HG03097 (cell line): ENCODE measurements around the gene NIP7.
"Not testable (repeated sequence)": the region's sequence is repeated elsewhere in the genome, so short reads cannot be mapped to it uniquely, and the experiment has no call there.

Experiments used
- ATAC-seq: cut with Tn5 transposase; IDR thresholded peaks from one replicate; pipeline ENCODE4 v1.9.1; 2021; ENCODE audit not compliant: unreplicated experiment, low FRiP score

The NIP7 gene

DNA sequence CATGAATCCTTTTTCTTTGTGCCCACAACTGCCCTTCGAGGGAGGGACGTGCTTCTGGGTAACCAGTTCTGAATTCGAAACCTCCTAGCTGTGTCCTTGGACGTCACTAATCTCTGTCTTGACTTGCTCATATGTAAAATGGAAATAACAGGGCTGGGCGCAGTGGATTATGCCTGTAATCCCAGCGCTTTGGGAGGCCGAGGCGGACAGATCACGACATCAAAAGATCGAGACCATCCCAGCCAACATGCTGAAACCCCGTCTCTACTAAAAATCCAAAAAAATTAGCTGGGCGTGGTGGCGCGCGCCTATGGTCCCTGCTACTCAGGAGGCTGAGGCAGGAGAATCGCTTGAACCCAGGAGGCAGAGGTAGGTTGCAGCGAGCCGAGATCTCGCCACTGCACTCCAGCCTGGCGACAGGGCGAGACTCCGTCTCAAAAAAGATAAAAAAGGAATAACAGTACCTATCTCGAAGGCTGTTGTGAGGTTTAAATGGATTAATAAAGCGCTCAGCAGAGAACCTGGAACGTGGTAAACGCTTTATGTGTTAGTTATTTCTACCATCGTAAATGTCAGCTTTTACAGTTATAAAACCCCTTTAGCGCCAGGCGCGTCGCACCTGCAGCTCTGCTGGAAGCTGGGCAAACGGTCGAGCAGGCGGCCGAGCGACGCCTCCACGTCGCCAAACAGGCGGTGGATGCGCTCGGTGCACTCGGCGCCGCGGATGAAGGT, 849 bp upstream of the NIP7 start:
- no peak for ATAC-seq

DNA sequence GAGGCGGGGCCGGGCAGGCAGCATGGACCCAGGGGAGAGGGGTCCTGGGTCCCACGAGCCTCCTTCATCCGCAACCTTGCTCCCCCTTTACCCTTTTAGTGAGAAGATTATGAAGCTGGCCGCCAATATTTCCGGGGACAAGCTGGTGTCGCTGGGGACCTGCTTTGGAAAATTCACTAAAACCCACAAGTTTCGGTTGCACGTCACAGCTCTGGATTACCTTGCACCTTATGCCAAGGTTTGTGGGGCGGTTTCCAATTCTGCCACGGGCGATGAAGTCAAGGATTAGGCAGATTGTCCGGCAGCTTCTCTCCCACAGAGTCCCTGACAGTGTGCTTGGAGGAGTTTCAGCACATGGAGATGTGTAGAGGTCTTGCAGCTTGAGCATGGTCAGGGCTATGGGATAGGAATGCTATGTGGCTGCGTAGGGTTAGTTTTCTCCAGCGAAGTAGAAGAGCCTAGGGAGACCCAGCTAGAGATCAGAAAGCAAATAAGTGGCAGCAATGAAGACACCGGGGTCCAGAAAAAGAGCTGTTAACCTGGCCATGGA, 598 bp downstream of the NIP7 start:
- ATAC-seq = no peak

GRCh38 chr16:69344171-69344570, 4.6 kb downstream of the NIP7 start:
- no peak for ATAC-seq

DNA sequence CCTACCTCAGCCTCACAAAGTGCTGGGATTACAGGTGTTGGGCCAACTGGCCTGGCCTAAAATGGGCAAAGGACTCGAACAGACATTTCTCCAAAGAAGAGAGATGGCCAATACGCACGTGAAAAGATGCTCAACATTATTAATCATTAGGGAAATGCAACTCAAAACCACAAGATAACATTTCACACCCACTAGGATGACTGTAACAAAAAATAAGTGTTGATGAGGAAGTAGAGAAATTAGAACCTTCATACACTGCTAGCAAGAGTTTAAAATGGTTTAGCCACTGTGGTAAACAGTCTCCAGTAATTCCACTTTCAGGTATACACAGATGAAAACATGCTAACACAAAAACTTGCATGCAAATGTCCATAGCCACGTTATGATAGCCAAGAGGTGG, 6.4 kb downstream of the NIP7 start:
- no peak for ATAC-seq

GRCh38 chr16:69346683-69347082, 7.1 kb downstream of the NIP7 start:
- no peak for ATAC-seq

- ATAC-seq = no peak
These were observed 8.7 kb downstream of the NIP7 start for GRCh38 chr16:69348222-69348621.

GRCh38 chr16:69349536-69349935, 10.0 kb downstream of the NIP7 start:
- no peak for ATAC-seq

DNA sequence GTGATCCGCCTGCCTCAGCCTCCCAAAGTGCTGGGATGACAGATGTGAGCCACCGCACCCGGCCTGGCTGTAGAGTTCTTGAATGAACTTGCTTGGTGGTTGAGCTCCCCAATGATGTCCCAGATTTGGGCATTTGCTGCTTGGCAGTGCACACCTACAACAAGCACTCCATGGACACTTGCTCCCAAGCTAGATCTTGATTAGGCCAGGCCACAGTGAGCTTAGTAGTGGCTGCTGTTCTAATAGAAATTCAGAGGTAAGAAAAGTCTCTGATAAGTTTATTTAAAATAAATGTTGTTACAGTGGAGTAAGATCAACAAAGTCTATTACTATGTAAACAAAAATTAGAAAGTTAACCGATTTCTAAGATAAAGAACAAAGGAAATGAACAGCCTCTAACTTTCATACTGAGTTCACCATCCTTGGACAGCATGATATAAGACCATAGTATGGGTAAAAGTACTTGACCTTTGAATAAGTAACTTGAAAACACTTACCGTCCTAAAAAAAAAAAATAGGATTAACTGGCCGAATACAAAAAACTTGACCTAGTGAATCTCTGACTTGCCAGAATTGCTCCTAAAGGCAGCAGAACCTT, 11.1 kb downstream of the NIP7 start:
- no peak for ATAC-seq

GRCh38 chr16:69351309-69352027, 11.9 kb downstream of the NIP7 start, which contains the start of gene TMED6:
TMED6 (minus strand) TSS chr16:69351786; CDS start chr16:69351753, 33 bp downstream.
- ATAC-seq = no peak

- not testable (repeated sequence) for ATAC-seq
These were observed 20.5 kb downstream of the NIP7 start for GRCh38 chr16:69360070-69360469.

DNA sequence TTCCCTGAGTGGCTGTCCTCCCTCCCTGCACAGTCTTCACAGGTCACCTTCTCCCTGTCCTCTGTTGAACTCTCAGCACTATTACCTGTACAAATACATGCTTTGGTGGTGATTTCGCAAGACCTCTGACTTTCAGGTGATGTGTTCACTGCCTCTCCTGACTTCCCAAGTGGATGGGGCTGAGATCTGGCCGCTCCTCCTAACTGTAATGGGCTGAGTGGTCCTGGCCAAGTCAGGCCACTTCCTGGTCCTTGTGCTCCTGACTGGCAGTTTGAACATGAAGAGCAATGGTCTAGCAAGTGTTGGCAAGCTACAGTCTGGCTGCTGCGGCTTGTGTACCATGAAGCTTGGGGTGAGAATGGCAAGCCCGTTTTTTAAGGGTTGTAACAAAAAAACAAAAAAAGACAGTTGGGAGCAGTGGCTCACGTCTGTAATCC, 23.7 kb downstream of the NIP7 start:
- no peak for ATAC-seq

DNA sequence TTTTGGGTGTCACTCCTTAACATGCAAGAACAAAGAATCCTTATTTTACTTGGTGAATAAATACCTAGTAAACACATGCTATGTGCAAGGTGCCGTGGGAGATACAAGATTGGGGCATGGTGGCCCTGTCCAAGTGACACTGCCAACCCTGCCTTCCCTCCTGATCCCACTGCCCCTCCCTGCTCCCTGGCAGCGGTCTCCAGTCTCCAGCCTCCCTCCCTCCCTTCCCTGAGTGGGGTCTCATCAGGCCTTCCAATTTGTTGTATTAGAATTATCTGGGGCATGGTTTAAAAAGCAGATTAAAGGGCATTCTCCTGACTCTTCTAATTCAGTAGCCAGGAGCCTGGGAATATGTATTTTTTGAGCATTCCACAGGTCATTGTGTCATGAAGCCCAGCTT, 24.5 kb downstream of the NIP7 start:
- no peak for ATAC-seq

DNA sequence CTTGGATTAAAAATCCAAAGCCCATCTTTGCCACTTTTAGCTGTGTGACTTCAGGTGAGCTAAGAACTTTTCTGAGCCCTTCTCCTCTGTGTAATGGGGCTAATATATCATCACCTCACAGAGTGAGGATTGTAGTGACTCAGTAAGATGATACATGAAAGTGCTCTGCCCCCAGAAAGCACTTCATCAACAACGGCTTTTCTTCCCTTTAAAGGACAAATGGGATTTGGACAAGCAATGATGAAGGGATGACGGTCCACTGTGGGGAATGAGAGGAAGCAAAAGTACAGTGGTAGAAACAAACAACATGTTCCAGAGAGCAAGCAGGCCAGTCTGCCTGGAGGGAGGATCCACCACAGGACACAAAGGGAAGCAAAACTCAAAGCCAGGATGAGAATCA, 26.3 kb downstream of the NIP7 start:
- ATAC-seq = no peak

DNA sequence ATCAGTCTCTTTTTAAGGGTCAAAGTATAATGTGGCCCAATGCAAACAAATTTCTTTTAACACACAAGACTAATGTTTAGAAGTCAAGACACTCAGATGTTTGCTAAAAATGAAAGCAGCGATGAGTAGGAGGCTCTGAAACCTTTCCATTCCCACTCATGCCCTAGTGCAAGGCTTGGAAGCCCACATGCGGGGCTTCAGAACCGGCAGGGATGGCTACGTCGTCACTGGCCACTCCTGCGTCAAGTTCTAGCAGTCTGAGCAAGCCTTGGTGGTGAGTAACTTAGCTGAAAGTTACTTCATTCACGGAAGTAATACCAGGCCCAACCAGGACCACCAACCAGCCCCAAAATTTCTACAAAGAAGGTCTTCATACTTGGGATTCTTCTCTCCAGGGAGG, 26.9 kb downstream of the NIP7 start:
- no peak for ATAC-seq

DNA sequence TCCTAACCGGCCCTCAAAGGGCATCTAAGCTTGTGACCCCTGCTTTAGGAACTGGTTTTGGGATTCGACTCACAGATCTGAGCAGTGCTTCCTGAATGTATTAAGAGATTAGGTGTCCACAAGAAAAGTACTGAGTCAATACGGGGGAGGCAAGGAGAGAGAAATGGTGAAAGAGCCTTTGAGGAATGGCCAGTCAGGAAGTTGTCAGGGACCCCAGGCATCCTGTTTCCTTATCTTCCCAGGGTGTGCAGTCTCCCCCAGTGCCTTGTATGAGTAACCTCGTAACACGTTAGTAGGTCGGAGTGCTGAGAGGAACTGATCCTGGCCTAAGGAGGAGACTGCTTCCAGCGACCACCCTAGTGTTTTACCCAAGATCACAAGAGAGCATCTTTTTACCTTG, 28.4 kb downstream of the NIP7 start:
- no peak for ATAC-seq

- no peak for ATAC-seq
These were observed 29.3 kb downstream of the NIP7 start for GRCh38 chr16:69368866-69369265.

GRCh38 chr16:69371564-69371963, 32.0 kb downstream of the NIP7 start:
- ATAC-seq = no peak

- no peak for ATAC-seq
These were observed 33.4 kb downstream of the NIP7 start for GRCh38 chr16:69373019-69373418.

- ATAC-seq = no peak
These were observed 37.0 kb downstream of the NIP7 start for GRCh38 chr16:69376393-69377059.

- no peak for ATAC-seq
These were observed 38.5 kb downstream of the NIP7 start for GRCh38 chr16:69378036-69378435.

DNA sequence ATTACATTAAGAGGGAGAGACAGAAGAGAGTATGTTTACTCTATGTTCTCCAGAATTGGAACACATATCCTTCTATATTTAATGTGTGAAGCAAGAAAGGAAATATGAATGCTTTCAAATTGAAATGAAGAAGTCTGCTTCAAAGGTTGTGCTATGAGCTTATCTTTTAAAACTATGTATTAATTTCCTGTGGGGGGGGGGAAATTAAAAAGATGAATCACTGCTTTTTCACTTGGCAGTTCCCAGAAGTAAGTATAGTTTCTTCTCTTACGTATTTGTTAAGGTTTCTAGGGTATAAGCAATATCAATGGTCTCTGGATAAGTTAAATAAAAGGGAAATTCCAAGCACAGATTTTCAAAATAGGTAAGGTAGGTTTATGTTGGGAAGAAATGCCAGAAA, 39.2 kb downstream of the NIP7 start:
- ATAC-seq = no peak
